Inferior parietal cortex (tissue), 1 donor: Measurements from ENCODE around the gene MBP.

Experiments
- DNase-seq: peaks from one replicate; pipeline ENCODE4 v3.0.0-alpha.2; 2016; ENCODE audit errors: extremely low spot score

MBP gene

GRCh38 chr18:77132369-77133050 lies at the start of gene MBP:
MBP (minus strand) TSS chr18:77132783; CDS start chr18:77105261, 27,522 bp downstream.
- no peak for DNase-seq

GRCh38 chr18:77181950-77182707 lies 49.5 kb upstream of the MBP start:
- DNase-seq: no peak

- no peak for DNase-seq
Observed at GRCh38 chr18:77178559-77178958, 46.0 kb upstream of the MBP start.

- DNase-seq: no peak
Observed at GRCh38 chr18:77177009-77177408, 44.4 kb upstream of the MBP start.

DNA sequence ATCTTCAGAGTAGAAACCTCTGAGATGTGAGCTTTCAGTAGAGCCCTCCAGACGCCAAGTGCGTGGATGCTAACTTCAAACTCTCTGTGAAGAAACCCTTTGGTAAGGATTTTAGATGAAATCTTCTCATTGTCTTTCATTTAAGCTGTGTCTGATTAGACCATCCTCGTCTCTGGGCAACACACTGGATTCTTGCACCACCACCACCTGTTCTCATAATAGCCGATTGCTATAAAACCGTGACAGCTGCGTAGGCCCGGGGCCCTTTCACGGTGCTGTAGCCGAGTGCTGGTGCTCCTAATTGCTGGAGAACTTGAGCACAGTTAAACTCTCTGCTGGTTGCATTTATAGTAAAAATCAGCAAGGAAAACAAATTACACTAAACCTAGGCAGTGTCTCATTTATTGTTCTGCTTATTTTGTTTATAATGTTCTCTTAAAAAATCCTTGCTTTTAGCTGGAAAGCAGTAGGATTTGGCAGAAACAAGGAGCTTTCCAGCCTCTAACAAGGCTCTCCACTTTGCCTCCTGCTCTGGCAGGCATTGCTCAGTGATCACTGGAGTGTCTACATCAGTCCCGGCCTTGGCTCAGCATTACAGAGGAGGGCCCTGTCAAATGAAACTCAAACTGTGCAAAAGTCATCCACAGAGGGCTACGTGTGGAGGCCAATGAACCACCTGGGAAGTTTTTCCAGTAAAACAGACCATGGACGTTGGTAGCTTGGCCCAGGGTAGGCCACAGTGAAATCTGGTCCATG lies 40.9 kb upstream of the MBP start:
- no peak for DNase-seq

DNA sequence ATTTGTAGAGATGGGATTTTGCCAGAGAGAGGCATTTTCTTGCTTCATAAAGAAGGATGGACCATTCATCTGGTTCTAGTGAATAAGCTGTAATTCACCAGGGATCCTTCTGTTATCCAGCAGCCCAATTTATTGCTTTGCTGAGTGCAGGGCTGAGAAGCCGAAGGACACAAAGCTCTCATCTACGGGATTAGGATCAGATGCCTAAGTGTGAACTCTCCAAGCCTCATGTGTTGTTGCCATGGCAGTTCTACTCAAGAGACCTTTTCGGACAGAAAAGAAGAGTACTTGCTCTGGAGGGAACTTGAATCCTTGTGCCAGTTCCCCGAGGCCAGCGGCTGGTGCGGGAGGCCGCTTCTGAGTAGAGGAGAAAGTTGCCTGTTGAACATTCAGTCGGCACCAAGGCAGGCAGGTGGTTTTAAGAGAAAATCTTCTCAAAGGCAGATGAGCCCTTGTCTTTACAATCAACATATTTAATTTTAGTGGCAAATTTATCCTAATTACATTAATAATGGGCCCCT lies 38.4 kb upstream of the MBP start:
- no peak for DNase-seq

GRCh38 chr18:77168811-77169311 lies 36.3 kb upstream of the MBP start:
- no peak for DNase-seq

- no peak for DNase-seq
Observed at GRCh38 chr18:77167251-77167650, 34.7 kb upstream of the MBP start.

DNA sequence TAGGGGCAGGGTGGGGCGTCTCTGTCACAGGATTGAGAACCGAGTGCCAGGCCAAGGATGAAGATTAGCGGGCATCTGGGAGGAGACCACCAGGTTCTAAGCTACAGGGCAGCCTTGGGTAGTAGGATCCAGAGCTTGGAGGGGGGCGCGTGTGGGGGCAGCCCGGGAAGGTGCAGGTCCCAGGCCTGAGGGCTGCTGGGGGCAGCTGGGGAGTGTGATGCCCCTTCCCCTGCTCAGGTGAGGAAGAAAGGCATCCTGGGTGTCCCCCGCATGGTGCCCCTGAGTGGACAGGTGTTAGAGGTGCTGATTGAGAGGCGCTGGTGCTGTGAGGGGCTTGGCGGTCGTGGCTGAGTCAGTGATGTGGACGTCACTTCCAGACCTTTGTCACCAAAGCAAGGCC lies 33.9 kb upstream of the MBP start:
- DNase-seq: no peak

DNA sequence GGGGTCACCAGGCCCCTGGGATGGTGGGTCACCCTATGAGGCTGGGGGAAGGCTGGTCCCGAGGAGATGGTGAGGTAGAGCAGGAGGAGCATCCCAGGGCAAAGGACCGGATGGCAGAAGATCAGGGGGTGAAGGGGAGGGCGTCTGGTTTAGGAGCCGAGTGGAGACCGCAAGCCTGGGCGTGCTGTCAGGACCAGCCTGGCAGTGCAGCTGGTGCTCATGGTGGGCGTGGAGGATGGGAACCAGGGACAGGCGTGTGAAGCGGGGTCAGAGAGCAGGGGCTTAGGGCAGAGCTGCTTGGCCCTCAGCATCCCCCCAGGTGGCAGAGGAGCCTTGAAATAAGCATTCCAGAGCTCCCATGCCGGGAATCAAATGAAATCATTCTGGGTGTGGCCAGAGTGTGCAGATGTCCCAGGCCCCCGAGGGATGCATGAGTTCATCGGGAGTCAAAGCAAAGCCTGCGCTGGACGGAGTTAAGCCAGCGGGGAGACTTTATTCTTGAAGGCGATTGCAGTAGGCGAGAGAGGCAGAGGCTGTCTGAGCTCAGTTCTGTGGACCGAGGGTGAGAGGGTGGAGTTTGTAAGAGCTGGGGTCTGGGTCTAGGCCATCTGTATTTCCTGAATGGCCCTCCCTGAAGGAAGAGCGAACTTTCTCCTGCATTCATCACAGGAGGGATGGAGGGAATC lies 33.1 kb upstream of the MBP start:
- no peak for DNase-seq

DNA sequence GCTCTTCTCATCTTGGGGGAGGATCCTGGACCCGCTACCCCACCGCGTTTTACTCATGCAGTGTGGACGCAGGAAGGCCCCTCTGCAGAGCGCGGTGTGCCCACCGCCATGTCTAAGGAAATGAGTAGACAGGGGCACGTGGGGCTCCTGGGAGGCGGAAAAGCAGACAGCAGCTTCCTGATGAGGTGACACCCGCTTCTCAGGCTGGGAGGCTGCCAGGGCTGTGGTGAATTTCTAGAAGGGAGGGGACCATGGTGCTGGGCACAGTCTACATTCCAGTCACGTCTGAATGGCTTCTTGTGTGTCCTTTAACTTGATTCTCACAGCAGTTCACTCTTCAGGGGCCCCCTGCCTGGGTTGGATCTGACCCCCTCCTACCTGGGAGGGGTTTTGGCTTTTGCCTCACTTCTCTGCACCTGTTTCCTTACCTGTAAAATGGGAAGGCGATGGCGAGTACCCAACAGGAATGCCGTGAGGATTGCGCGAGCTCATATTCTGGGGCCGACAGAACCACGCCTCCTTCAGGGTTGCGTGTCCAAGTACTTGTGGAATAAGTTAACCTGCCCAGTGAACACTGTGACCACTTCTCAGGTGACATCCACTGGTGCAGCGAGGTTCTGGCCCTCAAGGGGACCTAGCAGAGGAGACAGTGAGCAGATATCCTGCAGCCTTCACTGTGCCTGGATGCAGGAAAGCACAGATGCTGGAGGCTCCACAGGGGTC lies 32.3 kb upstream of the MBP start:
- DNase-seq: no peak

DNA sequence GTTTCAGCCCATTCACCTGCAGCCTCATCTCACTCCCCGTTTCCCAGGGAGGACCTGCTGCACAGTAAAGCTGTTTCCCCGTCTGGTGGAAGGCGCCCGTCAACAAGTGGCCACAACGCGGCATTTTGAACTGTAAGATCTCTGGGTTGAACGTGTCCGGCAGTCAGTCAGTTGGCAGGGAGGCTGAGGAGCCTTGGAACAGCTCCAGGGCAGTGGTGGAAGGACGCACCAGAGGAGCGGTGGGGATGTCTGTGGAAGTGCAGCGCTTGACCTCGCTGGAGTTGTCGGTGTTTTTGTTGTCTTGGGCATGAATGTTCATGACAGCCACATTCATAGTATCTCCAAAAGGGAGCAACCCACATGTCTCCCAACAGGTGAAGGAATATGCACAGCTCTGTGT lies 31.4 kb upstream of the MBP start:
- no peak for DNase-seq

GRCh38 chr18:77162580-77162979 lies 30.0 kb upstream of the MBP start:
- no peak for DNase-seq

GRCh38 chr18:77161961-77162360 lies 29.4 kb upstream of the MBP start:
- DNase-seq: no peak

- DNase-seq: no peak
Observed at GRCh38 chr18:77161383-77161782, 28.8 kb upstream of the MBP start.

DNA sequence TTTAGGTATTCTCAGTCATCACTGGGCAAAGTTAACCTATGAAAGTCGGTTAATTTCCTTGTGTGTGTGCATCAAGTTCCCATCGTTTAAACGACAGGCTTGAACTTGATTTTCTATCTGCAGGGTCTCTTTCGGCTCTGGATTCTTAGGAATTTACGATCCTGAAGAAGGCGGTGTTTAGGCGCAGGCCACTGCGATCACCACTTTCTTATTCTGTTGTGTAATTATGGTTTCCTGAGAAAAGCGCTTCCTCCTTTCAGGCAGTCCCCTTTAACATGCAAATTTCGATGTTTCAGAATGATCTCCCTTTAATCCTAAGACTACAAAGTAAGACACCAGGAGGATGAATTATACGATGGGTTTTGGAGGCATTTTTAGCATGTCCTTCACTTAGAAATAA lies 27.9 kb upstream of the MBP start:
- DNase-seq: no peak

DNA sequence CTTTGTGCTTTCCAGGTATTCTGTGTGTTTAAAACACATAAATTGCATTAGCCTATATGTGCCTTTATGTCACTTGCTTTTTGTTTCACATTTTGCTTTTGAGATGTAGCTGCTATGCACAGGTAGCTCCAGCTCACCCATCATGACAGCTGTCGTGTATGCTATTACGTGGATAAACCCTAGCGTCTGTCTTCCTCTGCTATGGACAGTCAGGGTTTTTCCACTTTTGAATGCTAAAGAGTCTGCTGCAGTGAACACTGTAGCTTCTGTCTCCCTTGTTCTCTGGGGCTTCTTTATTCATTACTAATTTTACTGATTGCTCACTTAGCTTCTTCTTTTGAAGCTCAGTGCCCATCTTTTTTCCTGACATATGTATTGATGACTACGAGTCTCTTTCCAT lies 24.7 kb upstream of the MBP start:
- no peak for DNase-seq

DNA sequence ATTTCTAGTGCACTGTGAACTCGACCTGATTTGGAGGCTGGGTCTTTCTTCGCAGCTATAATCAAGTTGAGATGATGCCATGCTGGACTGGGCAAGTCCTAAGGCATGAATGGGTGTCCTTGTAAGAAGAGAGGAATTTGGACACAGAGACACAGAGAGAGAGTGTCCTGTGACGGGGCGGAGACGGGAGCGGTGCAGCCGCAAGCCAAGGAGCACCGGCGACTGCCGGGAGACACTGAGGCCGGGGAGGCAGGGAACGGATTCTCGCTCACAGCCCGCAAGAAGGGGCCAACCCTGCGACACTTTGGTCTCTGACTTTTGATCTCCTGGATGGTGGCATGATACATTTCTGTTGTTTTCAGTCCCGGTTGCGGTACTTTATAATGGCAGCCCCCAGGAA lies 22.4 kb upstream of the MBP start:
- no peak for DNase-seq

DNA sequence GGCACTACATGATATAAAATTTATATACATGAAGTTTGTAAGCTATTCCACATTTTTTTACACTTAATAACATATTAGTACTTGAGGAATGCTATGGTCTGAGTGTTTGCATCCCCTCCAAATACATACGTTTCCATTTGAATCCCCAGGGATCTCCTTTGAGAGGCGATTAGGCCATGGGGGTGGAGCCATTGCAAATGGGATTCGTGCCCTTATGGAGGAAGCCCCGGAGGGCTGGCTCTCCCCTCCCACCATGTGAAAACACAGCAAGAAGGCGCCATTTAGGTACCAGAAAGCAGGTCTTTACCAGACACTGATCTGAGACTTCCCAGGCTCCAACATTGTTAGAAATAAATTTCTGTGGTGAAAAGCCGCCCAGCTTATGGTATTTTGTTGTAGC lies 20.8 kb upstream of the MBP start:
- no peak for DNase-seq

GRCh38 chr18:77151772-77152520 lies 19.4 kb upstream of the MBP start:
- no peak for DNase-seq
